Measurements from ENCODE around the gene GALNT2. TPM values are rescaled to one million over a fixed set of nuclear protein-coding genes. Genes with fewer than 3 reads are reported as not detected.

Gene GALNT2
- total RNA-seq, result 28.3 TPM
- long read RNA-seq, full-length matches to known transcripts, result 44 of 69 reads
- long read RNA-seq, partial matches to known transcripts, result 3 of 69 reads
- long read RNA-seq, other reads (novel, unspliced or antisense), result 22 of 69 reads

DNA sequence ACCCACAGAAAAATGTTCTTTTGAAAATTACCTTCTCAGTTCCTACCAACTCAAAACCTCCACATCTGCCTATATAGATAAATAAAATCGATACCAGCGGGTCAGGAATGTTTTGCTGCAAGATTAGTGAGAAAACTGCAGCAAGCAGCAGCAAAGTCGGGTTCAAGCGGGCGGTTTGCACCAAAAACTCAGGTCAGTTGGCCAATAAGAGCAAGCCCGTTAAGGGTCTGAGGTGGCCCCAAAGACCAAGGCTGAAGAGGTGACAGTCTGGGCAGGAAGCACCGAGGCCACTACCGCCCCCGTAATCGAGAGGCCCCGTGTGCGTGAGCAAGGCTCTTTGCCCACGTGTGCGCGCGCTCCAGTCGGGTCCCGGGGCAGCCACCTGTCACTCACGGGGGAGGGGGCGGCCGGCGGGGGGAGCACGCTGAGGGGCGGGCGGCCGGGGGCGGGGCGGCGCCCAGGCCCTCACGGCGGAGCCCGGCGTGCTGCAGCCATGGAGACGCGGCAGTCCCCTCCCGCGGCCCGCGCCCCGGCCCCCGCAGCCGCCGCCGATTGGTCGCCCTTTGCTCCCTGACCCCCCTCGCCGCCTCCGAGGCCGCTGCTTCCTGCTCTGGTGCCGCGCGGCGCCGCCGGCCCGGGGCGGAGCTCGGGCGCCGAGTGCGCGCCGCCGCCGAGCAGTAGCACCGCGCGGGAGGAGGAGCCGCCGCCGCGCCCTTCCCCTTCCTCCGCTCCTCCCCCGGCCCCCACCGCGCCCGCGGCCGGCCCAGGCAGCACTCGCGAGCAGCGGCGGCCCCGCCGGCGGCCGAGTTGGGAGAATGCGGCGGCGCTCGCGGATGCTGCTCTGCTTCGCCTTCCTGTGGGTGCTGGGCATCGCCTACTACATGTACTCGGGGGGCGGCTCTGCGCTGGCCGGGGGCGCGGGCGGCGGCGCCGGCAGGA is at the start of gene GALNT2:
Gene GALNT2 (plus strand): TSS at position 773 of the 939 bp plus-strand sequence. CDS start 43 bp downstream, at position 816.
- DNase-seq, result peak; percentile 90
- H3K4me1 ChIP-seq, result peaks cover 45% of the 10 kb centered on the region
- no peaks in the 10 kb centered on the region for H3K27me3 ChIP-seq (ENCODE audit: low read depth)
- TF ChIP-seq, protein P1, sequence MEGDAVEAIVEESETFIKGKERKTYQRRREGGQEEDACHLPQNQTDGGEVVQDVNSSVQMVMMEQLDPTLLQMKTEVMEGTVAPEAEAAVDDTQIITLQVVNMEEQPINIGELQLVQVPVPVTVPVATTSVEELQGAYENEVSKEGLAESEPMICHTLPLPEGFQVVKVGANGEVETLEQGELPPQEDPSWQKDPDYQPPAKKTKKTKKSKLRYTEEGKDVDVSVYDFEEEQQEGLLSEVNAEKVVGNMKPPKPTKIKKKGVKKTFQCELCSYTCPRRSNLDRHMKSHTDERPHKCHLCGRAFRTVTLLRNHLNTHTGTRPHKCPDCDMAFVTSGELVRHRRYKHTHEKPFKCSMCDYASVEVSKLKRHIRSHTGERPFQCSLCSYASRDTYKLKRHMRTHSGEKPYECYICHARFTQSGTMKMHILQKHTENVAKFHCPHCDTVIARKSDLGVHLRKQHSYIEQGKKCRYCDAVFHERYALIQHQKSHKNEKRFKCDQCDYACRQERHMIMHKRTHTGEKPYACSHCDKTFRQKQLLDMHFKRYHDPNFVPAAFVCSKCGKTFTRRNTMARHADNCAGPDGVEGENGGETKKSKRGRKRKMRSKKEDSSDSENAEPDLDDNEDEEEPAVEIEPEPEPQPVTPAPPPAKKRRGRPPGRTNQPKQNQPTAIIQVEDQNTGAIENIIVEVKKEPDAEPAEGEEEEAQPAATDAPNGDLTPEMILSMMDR (IDR thresholded peaks at IDR 0.05; ENCODE audit: borderline replicate concordance), result no peak
- no peaks in the 10 kb centered on the region for H3K36me3 ChIP-seq
- intact Hi-C loops (cut with micrococcal nuclease), result no loop called here
- H3K27ac ChIP-seq (replicated peaks), result peak within 1 kb of the TSS; percentile 93
- H3K9me3 ChIP-seq (replicated peaks), result peaks cover 14% of the 10 kb centered on the region
- peak within 1 kb of the TSS; percentile 95 for H3K4me3 ChIP-seq

- H3K4me3 ChIP-seq, result no peak overlapping the region
- peaks cover 6% of the 10 kb centered on the region for H3K27me3 ChIP-seq (ENCODE audit: low read depth)
- TF ChIP-seq, protein P1 (IDR thresholded peaks at IDR 0.05; ENCODE audit: borderline replicate concordance), result no peak
- intact Hi-C loops (cut with micrococcal nuclease), result no loop called here
- no peaks in the 10 kb centered on the region for H3K4me1 ChIP-seq
- H3K27ac ChIP-seq (replicated peaks), result no peak overlapping the region
- DNase-seq, result no peak
- H3K36me3 ChIP-seq, result no peaks in the 10 kb centered on the region
- no peaks in the 10 kb centered on the region for H3K9me3 ChIP-seq (replicated peaks)
Measured at GRCh38 chr1:230020451-230020850, 46.6 kb upstream of the GALNT2 start.

GRCh38 chr1:230022666-230023380 is 44.2 kb upstream of the GALNT2 start:
- TF ChIP-seq, protein P1 (IDR thresholded peaks at IDR 0.05; ENCODE audit: borderline replicate concordance), result no peak
- Histone ChIP-seq H3K4me1 (no peaks in the 10 kb centered on the region), H3K36me3 (no peaks in the 10 kb centered on the region), H3K27ac (replicated peaks) (no peak overlapping the region), H3K9me3 (replicated peaks) (peaks cover 12% of the 10 kb centered on the region), H3K27me3 (ENCODE audit: low read depth) (peaks cover 6% of the 10 kb centered on the region), H3K4me3 (no peak overlapping the region)
- no peak for DNase-seq
- intact Hi-C loops (cut with micrococcal nuclease), result no loop called here

GRCh38 chr1:230025686-230026085 is 41.4 kb upstream of the GALNT2 start:
- peaks cover 12% of the 10 kb centered on the region for H3K9me3 ChIP-seq (replicated peaks)
- H3K4me1 ChIP-seq, result no peaks in the 10 kb centered on the region
- intact Hi-C loops (cut with micrococcal nuclease), result no loop called here
- H3K36me3 ChIP-seq, result no peaks in the 10 kb centered on the region
- TF ChIP-seq, protein P1 (IDR thresholded peaks at IDR 0.05; ENCODE audit: borderline replicate concordance), result no peak
- no peak overlapping the region for H3K27ac ChIP-seq (replicated peaks)
- no peak for DNase-seq
- H3K4me3 ChIP-seq, result no peak overlapping the region
- H3K27me3 ChIP-seq (ENCODE audit: low read depth), result no peaks in the 10 kb centered on the region

DNA sequence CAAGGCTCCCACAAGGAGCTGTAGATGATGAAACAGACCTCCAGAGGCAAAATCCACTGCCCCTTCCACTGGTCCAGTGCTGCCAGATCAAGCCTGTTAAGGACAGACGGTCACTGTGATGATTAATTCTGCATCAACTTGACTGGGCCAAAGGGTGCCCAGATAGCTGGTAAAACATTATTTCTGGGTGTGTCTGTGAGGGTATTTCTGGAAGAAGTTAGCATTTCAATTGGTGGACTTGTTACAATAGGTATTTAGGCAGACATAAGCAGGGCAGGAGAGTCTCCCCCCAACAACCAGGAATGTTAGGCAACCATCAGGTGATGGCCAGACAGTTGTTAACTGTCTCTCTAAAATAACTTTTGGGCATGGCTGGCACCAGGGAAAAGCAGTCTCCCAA is 40.9 kb upstream of the GALNT2 start:
- no peaks in the 10 kb centered on the region for H3K27me3 ChIP-seq (ENCODE audit: low read depth)
- TF ChIP-seq, protein P1 (IDR thresholded peaks at IDR 0.05; ENCODE audit: borderline replicate concordance), result no peak
- H3K27ac ChIP-seq (replicated peaks), result no peak overlapping the region
- no peak overlapping the region for H3K4me3 ChIP-seq
- DNase-seq, result no peak
- H3K9me3 ChIP-seq (replicated peaks), result peaks cover 12% of the 10 kb centered on the region
- intact Hi-C loops (cut with micrococcal nuclease), result no loop called here
- no peaks in the 10 kb centered on the region for H3K36me3 ChIP-seq
- H3K4me1 ChIP-seq, result no peaks in the 10 kb centered on the region

Data from left ventricle myocardium inferior (tissue), 1 donor.